ENCODE results near the gene TUB.

The TUB gene, protein sequence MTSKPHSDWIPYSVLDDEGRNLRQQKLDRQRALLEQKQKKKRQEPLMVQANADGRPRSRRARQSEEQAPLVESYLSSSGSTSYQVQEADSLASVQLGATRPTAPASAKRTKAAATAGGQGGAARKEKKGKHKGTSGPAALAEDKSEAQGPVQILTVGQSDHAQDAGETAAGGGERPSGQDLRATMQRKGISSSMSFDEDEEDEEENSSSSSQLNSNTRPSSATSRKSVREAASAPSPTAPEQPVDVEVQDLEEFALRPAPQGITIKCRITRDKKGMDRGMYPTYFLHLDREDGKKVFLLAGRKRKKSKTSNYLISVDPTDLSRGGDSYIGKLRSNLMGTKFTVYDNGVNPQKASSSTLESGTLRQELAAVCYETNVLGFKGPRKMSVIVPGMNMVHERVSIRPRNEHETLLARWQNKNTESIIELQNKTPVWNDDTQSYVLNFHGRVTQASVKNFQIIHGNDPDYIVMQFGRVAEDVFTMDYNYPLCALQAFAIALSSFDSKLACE
- 0 to 2.8 (median 0) reads per million in 17 experiments for total RNA-seq

GRCh38 chr11:8080674-8081590, at the start of gene TUB:
Gene TUB (plus strand): TSS chr11:8081211. CDS start chr11:8081511, 300 bp downstream.
- peak in 1 of 4 experiments; percentile 10 for DNase-seq

- no peak for DNase-seq
These were observed 49.5 kb upstream of the TUB start for GRCh38 chr11:8031248-8032115.

DNA sequence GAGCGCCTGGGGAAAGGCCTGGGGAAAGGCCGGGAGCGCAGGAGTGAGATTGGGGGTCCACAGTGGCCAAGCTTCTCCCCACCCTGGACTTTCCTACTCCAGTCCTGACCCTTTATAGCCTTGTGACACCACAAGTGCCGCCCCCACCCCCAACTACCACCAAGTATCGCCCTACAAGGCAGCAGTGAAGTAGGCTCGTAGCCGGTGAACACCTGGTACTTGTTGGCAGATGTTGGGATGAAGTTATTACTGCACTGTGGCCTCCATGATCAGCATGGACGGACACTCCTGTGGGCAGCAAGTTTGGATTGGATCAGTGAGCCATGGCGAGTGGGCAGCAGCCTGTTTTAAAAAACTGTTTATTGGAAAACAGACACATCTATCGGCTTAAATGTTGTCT, 48.9 kb upstream of the TUB start:
- no peak for DNase-seq

DNA sequence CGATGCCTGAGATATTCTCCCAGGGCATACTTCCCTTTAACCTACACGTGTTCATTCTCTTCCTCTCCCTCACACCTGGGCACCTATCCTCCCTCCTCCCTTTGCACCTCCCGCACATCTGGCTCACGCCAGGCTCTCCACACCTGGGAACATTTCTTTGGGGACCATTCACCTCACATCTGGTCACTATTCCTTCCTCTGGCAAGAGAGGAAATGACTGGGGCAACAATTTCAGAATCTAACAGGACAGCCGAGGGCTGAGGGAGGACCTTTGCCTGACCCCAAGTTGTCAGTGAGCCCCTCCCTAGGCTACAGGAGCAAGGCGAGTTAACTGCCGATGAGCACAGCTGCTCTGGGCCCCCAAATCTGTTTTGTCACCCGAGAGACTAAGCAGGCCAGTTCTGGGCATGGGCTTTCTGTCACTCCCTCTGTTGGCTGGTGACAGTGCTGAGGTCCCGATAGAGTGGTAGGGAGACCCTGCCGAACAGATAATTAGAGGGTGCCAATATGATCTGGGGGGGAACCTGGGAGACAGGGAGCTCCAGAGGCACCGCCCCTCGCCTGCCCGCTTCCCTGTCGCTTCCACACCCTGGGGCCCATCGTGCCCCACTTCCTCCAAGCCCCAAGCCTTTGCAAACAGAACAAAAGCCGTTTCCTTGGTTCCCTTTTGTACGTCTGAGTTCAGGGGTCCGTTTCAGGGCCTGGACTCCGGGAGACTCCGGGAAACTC, 48.3 kb upstream of the TUB start:
- no peak for DNase-seq

- peak; percentile 63 to 71 (median 66) for DNase-seq
These were observed 47.5 kb upstream of the TUB start for GRCh38 chr11:8033305-8034105.

- DNase-seq, result no peak
These were observed 46.9 kb upstream of the TUB start for GRCh38 chr11:8034106-8034585.

- no peak for DNase-seq
These were observed 46.3 kb upstream of the TUB start for GRCh38 chr11:8034604-8035190.

- no peak for DNase-seq
These were observed 45.7 kb upstream of the TUB start for GRCh38 chr11:8035200-8035855.

DNA sequence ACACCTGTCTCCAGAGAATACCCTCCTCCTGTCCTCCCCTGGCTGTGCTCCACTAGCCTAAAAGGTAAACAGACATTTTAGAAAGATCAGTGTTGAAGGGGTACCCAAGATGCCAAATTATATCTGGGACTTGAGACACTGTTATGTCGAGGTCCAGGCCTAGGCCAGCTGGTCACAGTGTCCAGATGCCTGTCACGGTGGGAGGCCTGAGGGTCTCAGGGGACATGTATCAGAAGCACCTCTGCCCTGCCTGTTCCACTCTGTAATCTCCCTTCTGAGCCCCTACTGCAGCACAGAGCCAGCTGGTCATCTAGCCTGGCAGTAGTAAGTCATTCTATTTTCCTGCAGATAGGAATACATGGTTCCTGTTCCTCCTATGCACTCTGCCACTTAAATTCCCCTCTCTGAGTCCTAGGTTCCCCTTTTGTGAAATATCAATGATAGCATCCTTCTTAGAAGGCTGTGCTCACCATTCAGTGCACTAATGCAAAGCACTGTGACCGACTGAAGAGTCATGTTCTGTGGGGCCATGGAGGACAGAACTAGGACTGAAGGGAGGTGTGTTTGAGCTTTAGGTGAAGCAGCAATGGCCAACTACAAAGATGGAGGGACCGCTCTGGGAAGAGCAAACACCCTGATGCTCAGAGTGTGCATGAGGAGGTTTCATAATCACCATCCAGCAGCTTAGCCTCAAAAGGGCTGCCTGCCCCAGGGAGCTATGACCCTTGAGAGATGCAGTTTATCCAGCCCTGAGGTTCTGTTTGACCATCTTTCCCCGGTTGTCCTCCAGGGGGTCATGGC, 44.8 kb upstream of the TUB start:
- peak; percentile 13 to 55 (median 38) for DNase-seq

DNA sequence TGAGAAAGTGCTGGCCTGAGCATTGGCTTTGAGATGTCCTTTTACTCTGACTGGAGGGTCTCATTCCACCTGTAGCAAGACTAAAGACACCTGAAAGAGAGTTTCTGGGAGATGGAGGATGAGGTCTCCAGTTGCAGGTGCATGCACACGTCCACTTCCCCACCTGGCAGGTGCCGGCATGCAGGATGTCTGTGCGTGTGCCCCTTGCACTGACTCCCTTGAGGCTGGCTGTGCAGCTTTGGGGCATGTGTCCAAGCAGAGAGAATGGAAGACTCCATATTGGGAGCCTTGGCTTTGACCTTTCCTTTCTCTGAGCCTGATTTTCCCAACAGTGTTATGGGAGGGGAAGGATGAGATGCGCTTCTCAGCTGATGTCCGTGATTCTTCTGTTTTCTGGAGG, 44.0 kb upstream of the TUB start:
- DNase-seq, result no peak

DNA sequence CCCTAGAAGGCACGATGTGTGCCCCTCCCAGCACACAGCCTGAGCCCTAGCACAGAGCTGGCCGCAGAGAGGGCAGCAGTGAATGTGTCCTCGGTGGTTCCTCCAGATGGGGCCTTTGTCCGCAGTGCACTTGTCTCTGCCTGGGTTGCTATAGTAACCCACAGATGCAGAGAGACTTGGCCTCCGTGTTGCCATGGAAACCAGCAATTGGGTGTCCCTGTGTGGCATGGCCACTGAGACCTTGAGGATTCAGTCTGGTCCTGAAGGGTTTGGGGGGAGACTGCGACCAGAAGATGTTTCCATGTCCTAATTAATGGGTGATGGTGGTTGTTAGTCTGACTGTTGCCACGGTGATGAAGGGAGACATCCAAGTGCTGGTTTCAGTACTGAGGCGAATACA, 42.6 kb upstream of the TUB start:
- DNase-seq, result no peak

- DNase-seq, result no peak
These were observed 42.0 kb upstream of the TUB start for GRCh38 chr11:8038811-8039529.

- DNase-seq, result no peak
These were observed 41.3 kb upstream of the TUB start for GRCh38 chr11:8039530-8040260.

GRCh38 chr11:8040261-8040920, 40.6 kb upstream of the TUB start:
- no peak for DNase-seq

DNA sequence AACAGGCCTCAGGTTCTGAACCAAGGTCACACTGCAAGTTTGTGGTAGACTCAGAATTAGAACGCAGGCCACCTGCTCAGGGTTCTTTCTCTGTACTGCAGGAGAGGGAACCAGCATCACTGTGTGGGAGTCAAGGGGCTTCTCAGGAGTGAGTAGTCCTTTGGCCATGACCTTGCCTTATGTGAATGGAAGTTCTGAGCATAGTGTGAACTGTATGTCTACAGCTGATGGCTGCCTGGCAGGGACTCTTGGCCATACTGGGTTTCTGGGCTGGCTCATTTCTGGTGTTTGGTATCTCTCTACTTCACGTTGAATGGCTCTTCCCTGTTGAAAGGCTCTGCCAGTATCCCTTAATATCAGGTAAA, 40.1 kb upstream of the TUB start:
- no peak for DNase-seq

- no peak for DNase-seq
These were observed 39.4 kb upstream of the TUB start for GRCh38 chr11:8041576-8041975.

- no peak for DNase-seq
These were observed 37.3 kb upstream of the TUB start for GRCh38 chr11:8043756-8044155.
